ENCODE results near the gene ARHGAP26. TPM values are rescaled to one million over a fixed set of nuclear protein-coding genes. Genes with fewer than 3 reads are reported as not detected.

The ARHGAP26 gene
- total and polyA plus RNA-seq, 4 donors = 1.8 to 16.7 (median 4.1) TPM

DNA sequence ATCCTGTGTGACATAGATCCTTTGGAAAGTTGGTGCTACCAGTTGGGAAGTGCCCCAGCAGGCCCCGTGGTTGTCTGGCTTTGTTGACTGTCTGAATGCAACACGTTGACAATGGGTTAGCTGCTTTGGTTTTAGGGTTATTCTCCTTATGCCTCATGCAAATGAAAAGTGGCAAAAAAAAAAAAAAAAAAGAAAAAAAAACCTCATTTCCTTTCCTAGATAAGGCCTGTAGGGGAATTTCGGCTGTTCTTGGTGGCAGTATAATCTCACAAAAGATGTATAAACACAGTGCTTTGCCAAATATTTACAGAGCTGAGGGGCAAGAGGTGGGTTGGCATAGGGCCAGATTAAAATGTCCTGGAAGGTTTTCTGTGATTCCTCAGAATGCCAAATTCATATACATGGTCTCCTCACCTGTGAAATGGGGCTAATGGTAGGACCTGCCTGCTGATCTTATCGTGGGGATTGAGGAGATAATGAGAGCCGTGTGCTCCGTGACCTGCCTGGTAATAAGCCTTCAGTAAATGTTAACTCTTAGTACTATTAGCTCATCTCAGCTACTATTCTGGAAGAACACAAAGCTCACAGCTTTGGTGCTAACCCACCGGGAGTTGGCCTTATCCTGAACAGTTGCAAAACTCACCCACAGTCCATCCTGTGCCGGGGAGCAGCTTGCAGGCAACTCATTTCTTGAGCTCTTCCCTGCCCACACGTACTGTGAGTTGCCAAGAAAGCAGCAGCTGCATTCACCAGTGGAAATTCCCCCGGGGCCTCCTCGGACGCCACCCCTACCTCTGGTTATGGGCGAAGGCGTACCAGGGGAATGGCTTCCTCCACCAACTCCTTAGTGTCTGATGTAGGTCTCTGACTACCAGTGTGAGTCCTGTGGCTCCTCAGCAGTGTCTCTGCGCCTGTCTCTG, 413.0 kb downstream of the ARHGAP26 start:
- H3K9ac ChIP-seq (ENCODE audit: low read depth in 1 of 2, low read length in 2 of 2) = no peak overlapping the region
- DNase-seq (ENCODE audit: low spot score) = no peak
- H3K27me3 ChIP-seq (ENCODE audit: control insufficient read depth in 4 of 4, insufficient read depth in 4 of 4, low read length in 3 of 4) = no peaks in the 10 kb centered on the region
- H3K27ac ChIP-seq (ENCODE audit: low read depth in 1 of 2, low read length in 2 of 2) = peak overlapping the region; percentile 51 to 60
- H3K9me3 ChIP-seq (ENCODE audit: control insufficient read depth in 4 of 4, low read length in 3 of 4) = no peaks in the 10 kb centered on the region
- H3K36me3 ChIP-seq (ENCODE audit: control insufficient read depth in 4 of 4, insufficient read depth in 3 of 4, low read depth in 1 of 4, low read length in 3 of 4) = no peaks in the 10 kb centered on the region
- peak; percentile 42 for TF ChIP-seq YY1 (IDR thresholded peaks at IDR 0.05)
- TF ChIP-seq FOXA2 (IDR thresholded peaks at IDR 0.05) = no peak
- TF ChIP-seq RAD21 (IDR thresholded peaks at IDR 0.05) = peak; percentile 58 to 66
- peak; percentile 22 to 68 for TF ChIP-seq RXRA (IDR thresholded peaks at IDR 0.05)
- TF ChIP-seq, protein P1, sequence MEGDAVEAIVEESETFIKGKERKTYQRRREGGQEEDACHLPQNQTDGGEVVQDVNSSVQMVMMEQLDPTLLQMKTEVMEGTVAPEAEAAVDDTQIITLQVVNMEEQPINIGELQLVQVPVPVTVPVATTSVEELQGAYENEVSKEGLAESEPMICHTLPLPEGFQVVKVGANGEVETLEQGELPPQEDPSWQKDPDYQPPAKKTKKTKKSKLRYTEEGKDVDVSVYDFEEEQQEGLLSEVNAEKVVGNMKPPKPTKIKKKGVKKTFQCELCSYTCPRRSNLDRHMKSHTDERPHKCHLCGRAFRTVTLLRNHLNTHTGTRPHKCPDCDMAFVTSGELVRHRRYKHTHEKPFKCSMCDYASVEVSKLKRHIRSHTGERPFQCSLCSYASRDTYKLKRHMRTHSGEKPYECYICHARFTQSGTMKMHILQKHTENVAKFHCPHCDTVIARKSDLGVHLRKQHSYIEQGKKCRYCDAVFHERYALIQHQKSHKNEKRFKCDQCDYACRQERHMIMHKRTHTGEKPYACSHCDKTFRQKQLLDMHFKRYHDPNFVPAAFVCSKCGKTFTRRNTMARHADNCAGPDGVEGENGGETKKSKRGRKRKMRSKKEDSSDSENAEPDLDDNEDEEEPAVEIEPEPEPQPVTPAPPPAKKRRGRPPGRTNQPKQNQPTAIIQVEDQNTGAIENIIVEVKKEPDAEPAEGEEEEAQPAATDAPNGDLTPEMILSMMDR (IDR thresholded peaks at IDR 0.05; ENCODE audit: low read depth, low read length, missing input control) = peak; percentile 28
- TF ChIP-seq, protein P2, sequence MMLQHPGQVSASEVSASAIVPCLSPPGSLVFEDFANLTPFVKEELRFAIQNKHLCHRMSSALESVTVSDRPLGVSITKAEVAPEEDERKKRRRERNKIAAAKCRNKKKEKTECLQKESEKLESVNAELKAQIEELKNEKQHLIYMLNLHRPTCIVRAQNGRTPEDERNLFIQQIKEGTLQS (IDR thresholded peaks at IDR 0.05) = no peak
- TF ChIP-seq NR2F2 (IDR thresholded peaks at IDR 0.05) = peak; percentile 52
- TF ChIP-seq EGR1 (IDR thresholded peaks at IDR 0.05; ENCODE audit: low read depth in 2 of 2) = no peak
- no peak for TF ChIP-seq HNF4G (IDR thresholded peaks at IDR 0.05)
- no peak for TF ChIP-seq MAX (IDR thresholded peaks at IDR 0.05)
- TF ChIP-seq, protein P3, sequence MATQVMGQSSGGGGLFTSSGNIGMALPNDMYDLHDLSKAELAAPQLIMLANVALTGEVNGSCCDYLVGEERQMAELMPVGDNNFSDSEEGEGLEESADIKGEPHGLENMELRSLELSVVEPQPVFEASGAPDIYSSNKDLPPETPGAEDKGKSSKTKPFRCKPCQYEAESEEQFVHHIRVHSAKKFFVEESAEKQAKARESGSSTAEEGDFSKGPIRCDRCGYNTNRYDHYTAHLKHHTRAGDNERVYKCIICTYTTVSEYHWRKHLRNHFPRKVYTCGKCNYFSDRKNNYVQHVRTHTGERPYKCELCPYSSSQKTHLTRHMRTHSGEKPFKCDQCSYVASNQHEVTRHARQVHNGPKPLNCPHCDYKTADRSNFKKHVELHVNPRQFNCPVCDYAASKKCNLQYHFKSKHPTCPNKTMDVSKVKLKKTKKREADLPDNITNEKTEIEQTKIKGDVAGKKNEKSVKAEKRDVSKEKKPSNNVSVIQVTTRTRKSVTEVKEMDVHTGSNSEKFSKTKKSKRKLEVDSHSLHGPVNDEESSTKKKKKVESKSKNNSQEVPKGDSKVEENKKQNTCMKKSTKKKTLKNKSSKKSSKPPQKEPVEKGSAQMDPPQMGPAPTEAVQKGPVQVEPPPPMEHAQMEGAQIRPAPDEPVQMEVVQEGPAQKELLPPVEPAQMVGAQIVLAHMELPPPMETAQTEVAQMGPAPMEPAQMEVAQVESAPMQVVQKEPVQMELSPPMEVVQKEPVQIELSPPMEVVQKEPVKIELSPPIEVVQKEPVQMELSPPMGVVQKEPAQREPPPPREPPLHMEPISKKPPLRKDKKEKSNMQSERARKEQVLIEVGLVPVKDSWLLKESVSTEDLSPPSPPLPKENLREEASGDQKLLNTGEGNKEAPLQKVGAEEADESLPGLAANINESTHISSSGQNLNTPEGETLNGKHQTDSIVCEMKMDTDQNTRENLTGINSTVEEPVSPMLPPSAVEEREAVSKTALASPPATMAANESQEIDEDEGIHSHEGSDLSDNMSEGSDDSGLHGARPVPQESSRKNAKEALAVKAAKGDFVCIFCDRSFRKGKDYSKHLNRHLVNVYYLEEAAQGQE (IDR thresholded peaks at IDR 0.05) = no peak
- peak in 1 of 2 donors; percentile 42 for TF ChIP-seq HNF4A (conservative IDR thresholded peaks at IDR 0.05)
- TF ChIP-seq, protein P4, sequence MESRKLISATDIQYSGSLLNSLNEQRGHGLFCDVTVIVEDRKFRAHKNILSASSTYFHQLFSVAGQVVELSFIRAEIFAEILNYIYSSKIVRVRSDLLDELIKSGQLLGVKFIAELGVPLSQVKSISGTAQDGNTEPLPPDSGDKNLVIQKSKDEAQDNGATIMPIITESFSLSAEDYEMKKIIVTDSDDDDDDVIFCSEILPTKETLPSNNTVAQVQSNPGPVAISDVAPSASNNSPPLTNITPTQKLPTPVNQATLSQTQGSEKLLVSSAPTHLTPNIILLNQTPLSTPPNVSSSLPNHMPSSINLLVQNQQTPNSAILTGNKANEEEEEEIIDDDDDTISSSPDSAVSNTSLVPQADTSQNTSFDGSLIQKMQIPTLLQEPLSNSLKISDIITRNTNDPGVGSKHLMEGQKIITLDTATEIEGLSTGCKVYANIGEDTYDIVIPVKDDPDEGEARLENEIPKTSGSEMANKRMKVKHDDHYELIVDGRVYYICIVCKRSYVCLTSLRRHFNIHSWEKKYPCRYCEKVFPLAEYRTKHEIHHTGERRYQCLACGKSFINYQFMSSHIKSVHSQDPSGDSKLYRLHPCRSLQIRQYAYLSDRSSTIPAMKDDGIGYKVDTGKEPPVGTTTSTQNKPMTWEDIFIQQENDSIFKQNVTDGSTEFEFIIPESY (IDR thresholded peaks at IDR 0.05) = no peak
- TF ChIP-seq SP1 (IDR thresholded peaks at IDR 0.05) = peak; percentile 6
- no peak for TF ChIP-seq JUND (IDR thresholded peaks at IDR 0.05)
- TF ChIP-seq GABPA (IDR thresholded peaks at IDR 0.05 in 1 of 2, conservative IDR thresholded peaks at IDR 0.05 in 1 of 2) = no peak
- TF ChIP-seq FOXA1 (IDR thresholded peaks at IDR 0.05) = no peak
- TF ChIP-seq TAF1 (conservative IDR thresholded peaks at IDR 0.05) = no peak
- no peak overlapping the region for H3K4me3 ChIP-seq (ENCODE audit: low read depth in 1 of 3, low read length in 3 of 3)
- peaks cover 7 to 36% (median 28%) of the 10 kb centered on the region in 4 donors for H3K4me1 ChIP-seq (ENCODE audit: control insufficient read depth in 4 of 4, insufficient read depth in 4 of 4, low read length in 3 of 4)
- WGBS = 27% methylated on average over 15 of the region's 15 CpGs

Measured in liver (tissue), 9 donors.